HG03060 (cell line): Measurements from ENCODE around the gene ZNF343.
"Not testable (repeated sequence)": the region's sequence is repeated elsewhere in the genome, so short reads cannot be mapped to it uniquely, and the experiment has no call there.

Experiments
- ATAC-seq: cut with Tn5 transposase; IDR thresholded peaks from one replicate; pipeline ENCODE4 v1.9.1; 2021; ENCODE audit warnings: low read depth, moderate number of reproducible peaks; ENCODE audit not compliant: unreplicated experiment

ZNF343 gene

DNA sequence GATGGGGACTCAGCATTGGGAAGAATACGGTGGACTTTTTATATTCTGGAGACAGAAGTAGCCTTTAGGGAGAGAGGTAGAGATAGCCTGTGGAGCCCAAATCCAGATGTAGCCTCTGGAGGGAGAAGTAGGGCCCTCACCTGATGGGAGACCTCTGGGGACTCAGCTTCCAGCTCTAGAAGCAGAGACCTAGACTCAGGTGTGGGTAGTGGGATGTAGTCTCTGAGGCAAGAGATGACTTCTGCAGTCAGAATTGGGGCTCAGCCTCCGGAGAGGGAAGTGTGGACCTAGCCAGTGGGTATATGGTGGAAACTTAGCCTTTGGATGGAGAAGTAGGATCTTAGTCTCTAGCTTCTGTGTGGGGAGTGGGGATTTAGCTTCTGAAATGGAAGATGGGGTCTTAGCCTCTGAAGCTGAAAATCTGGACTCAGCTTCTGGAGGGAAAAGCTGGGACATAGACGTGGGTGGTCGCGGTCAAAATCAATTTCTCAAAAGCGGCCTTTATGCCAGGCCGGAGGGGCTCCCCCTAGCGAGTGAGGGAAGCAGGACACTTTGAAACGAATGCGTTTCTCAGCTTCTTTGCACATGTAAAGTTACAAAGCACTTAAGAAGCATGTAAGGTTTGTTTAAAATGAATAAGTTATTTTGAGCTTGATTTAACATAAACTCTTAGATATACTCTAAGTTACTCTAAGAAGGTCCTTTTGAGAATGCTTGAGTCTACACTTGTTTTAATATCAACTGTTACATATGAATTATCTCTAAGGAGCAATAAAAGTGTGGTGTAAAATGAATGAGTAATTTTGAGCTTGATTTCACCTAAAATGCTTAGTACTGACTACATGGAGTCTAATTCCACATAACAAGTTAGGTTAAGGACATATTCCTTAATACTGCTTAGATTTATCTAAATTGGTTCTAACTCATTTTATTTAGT is 12.9 kb upstream of the ZNF343 start:
- ATAC-seq = no peak

DNA sequence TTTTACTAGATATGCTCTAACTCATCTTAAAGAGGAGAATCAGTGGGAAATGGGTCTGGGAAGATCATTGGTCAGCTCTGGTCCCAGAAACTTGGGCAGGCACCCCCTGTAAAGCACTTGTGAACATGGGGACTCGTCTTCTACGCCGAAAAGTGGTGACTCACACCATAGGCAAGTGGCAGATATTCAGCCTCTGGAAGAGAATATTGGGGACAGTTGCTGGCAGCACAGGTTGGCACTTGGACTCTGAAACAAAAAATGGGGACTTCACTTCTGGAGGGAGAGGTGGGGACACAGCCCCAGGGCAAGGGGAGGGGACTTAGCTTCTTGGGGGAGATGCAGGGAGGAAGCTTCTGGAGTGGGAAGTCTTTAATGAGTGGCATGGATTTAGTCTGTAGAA is 11.9 kb upstream of the ZNF343 start:
- no peak for ATAC-seq

DNA sequence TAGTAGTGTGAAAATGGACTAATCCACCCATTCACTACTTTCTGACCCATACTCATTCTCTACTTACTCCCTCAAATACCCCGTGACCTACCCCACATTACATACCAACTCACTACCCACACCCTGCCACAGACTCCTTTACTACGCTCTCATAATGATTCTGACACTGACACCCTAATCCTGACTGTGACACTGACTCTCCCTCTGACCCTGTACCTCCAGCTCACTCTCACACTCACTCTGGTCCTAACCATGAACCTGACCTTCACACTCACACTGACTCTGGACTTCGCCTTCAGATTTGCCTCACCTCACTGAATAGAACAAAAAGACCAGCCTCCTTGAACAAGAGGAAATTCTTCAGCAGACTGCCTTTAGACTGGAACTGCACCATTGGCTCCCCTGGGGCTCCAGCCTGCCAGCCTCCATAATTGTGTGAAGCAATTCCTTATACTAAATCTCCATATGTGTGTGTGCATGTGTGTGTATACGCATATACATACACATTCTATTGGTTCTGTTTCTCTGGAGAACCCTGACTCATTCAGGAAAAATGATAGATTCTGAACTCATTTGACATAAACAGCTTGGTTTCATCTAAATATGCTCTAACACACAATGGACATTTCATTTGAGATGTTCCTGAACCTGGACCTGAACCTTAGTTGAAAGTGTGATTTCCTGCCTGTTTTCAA is 10.5 kb upstream of the ZNF343 start:
- no peak for ATAC-seq

DNA sequence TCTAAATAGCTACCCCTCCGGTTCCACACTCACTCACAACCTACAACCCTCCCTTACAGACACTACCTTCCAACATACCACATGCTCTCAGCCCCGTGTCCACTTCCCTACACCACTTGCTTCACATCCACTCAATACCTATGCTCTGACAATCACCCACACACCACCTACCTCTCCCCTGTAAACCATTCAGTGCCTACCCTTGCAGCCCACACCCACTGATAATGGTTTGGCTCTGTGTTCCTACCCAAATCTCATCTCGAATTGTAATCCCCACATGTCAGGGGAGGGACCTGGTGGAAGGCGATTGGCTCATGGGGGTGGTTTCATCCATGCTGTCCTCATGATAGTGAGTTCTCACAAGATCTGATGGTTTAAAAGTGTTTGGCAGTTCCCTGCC is 9.8 kb upstream of the ZNF343 start:
- no peak for ATAC-seq

DNA sequence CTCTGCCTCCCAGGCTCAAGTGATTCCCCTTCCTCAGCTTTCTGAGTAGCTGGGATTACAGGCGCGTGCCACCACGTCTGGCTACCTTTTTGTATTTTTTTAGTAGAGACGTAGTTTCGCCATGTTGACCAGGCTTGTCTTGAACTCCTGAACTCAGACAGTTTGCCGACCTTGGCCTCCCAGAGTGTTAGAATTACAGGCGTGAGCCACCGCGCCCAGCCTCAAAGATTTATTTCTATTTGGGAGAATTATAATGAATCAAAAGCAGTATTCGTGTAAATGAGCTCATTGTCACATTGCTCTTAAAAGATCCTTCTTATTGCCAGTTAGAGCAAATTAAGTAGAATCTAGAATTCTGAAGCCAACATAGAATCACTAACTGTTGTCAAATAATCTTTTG is 9.4 kb upstream of the ZNF343 start:
- ATAC-seq = no peak

DNA sequence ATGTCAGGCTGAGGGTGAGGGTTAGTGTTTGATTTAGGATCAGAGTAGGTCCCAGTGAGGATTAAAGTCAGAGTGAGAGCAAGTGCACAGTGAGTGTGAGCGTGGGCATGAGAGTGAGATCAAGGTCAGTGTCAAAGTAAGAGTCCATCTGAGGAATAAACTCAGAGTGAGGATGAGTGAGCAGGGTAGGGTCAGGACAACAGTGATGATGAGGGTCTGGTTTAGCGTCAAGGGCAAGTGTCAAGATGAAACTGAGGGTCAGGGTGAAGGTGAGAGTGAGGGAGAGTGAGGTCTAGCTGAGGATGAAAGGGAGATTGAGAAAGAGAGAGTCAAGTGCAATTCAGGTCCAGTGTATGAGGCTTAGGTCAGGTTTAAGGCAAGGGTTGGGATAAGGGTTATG is 7.7 kb upstream of the ZNF343 start:
- no peak for ATAC-seq

DNA sequence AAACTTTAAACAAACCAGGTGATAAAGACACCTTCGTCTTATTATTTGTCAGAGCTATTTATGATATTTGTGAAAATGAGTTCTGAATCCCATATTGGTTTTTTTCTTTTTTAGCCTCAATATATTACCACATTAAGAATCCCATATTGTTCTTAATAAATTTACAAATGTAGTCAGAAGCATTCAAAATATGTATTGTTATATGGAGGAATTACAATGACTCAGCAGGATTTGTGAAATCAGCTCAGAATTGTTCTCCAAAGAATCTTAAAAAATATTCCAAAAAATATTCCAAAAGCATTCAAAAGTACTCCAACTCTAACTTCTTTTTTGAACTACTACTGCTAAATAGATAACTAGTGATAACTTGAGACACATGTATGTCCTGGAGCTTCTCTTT is 6.5 kb upstream of the ZNF343 start:
- ATAC-seq = no peak

DNA sequence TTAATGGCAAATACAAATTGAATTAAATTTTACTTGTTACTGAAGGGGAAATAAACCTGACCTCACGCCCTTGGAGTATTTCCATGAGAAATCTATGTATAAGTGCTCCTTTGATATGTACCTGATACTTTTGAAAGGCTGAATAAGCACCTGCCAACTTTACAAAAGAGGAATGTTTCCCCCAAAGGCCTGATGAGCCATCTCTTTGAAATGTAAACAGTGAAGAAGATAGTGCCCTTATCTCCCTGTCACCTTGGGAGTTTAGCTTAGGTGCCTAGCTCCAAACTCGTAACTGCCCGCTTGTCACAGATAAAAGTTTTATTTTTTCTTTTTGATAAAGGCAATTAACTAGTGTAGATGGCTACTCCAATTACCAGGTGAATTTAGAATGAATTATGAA is 1.1 kb upstream of the ZNF343 start:
- ATAC-seq = no peak

DNA sequence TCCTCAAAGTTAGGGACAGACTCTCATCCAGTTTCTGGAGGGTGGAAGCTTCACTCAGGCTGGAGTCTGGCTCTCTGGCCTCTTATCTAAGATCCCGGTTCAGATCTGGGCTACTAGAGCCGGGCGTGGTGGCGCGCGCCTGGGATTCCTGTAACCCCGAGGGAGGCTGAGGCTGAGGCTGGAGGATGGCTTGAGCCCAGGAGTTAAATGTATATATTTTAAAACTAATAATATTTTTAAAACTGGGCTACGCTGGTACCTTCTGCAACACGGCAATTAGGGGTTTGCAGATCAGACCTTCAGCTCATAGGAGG is 710 bp upstream of the ZNF343 start:
- no peak for ATAC-seq

DNA sequence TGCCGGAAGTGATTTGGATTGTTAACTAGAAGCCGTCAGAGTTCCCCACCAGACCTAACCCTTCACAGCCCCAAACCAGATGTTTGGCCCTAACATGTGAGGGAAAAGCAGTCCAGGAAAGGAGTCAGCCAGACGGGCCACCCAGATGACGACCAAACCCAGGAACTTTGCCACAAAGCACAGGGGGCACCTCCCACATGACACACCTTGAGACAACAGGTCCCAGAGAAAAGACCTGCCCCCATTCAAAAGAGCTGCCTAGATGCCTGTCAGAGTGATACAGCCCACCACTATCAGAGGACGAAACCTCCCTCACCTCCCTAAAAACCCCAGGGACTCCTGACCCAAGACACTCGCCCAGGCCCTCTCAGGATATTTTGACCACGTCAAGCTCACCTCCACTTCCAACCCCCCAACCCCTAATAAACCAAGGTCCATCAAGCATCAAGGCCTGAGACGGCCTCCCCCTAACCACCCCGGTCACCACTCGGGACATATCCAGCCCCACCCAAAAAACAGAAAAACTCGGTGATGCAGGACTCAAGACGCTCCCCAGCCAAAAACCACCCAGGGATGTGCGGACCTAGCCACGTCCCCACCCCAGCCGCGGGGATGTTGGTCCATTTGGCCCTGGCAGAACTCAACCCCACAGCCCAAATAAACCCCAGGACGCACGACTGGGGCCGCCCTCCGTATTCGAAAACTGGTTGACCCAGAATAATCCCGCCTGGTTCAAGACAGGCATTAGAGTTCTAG is 662 bp downstream of the ZNF343 start:
- ATAC-seq = peak; percentile 8

DNA sequence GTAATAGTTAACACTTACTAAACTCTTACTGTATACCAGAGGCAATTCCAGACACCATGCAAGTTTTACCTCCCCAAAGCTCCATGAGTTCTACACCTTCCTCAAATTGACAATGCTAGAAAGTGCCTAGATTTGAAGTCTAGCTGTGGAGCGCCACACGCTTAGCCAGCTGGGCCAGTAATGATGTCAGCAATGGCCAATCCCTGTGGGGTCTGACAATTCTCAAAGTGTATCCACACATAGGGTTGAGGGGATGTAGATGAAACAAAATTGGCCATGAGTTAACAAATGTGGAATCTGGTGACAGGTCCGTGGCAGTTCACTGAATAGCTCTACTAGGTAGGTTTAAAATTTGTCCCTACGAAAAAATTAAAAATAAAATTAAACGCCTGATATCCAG is 1.3 kb downstream of the ZNF343 start:
- ATAC-seq = no peak

DNA sequence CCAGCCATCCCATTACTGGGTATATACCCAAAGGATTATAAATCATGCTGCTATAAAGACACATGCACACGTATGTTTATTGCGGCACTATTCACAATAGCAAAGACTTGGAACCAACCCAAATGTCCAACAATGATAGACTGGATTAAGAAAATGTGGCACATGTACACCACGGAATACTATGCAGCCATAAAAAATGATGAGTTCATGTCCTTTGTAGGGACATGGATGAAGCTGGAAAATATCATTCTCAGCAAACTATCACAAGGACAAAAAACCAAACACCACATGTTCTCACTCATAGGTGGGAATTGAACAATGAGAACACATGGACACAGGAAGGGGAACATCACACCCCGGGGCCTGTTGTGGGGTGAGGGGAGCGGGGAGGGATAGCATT is 2.3 kb downstream of the ZNF343 start:
- ATAC-seq = not testable (repeated sequence)

DNA sequence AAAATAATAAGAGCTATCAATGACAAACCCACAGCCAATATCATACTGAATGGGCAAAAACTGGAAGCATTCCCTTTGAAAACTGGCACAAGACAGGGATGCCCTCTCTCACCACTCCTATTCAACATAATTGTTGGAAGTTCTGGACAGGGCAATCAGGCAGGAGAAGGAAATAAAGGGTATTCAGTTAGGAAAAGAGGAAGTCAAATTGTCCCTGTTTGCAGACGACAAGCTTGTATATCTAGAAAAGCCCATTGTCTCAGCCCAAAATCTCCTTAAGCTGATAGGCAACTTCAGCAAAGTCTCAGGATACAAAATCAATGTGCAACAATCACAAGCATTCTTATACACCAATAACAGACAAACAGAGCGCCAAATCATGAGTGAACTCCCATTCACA is 3.9 kb downstream of the ZNF343 start:
- not testable (repeated sequence) for ATAC-seq

DNA sequence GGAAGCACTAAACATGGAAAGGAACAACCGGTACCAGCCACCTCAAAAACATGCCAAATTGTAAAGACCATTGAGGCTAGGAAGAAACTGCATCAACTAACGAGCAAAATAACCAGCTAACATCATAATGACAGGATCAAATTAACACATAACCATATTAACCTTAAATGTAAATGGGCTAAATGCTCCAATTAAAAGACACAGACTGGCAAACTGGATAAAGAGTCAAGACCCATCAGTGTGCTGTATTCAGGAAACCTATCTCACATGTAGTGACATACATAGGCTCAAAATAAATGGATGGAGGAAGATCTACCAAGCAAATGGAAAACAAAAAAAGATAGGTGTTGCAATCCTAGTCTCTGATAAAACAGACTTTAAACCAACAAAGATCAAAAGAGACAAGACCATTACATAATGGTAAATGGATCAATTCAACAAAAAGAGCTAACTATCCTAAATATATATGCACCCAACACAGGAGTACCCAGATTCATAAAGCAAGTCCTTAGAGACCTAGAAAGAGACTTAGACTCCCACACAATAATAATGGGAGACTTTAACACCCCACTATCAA is 5.8 kb downstream of the ZNF343 start:
- ATAC-seq = not testable (repeated sequence)

DNA sequence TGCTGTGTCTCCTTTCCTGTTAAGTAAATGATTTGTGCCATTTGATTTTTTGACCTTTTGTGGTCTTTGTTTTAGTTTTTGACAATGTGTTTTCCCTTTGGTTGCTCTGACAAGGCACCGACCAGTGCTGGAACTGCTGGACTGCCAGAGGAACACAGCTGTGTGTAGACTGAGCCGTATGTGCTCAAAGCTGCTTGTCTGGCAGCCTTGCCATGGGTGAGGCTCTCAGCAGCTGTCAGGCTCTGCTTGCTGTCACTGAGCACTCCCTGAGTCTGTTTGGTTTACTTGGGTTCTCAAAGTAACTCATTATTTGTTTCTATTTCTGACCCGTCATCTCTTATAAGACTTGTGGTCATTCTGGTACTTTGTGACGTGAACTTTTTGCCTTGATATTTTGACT is 23.1 kb downstream of the ZNF343 start:
- ATAC-seq = no peak

DNA sequence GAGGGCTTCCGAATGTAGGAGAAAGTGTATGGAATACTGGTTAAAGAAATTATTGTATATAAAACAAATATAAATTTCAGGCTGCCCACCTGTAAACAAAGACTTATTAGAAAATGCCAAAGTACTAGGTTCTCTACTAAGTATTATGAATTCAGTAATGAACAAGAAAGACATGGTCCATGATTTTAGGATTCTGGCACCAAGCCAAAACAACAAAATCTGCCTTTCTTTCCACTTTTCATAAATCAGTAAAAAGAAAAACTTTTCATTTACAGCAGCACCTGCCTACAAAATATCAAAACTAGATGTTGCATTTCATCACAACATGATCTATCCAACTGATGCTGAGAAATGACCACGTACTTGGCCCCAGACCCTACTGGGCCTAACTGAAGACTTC is 23.6 kb downstream of the ZNF343 start:
- no peak for ATAC-seq

DNA sequence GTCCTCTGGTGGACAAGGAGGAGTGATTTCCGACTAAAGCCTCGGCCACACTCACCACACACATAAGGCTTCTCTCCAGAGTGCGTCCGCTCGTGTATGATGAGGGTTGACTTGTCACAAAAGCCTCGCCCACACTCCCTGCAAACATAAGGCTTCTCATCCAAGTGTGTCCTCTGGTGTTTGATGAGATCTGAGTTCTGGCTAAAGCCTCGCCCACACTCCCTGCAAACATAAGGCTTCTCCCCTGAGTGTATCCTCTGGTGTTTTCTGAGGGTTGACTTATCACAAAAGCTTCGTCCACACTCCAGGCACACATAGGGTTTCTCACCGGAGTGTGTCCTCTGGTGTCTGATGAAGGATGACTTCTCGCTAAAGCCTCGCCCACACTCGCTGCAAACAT is 25.2 kb downstream of the ZNF343 start:
- no peak for ATAC-seq

DNA sequence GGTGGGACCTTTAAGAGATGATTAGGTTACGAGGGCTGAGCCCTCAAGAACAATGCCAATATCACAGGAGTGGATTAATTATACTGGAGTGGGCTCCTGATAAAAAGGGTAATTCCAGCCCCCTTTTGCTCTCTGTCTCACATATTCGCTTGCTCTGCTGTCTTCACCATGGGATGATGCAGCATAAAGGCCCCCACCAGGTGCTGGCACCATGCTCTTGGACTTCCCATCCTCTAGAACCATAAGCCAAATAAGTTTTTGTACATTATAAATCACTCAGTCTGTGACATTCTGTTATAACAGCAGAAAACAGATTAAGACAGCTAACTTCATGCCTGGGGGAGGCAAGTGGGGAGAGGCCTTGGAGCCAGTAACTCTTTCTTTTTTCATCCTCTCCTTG is 28.3 kb downstream of the ZNF343 start:
- no peak for ATAC-seq

DNA sequence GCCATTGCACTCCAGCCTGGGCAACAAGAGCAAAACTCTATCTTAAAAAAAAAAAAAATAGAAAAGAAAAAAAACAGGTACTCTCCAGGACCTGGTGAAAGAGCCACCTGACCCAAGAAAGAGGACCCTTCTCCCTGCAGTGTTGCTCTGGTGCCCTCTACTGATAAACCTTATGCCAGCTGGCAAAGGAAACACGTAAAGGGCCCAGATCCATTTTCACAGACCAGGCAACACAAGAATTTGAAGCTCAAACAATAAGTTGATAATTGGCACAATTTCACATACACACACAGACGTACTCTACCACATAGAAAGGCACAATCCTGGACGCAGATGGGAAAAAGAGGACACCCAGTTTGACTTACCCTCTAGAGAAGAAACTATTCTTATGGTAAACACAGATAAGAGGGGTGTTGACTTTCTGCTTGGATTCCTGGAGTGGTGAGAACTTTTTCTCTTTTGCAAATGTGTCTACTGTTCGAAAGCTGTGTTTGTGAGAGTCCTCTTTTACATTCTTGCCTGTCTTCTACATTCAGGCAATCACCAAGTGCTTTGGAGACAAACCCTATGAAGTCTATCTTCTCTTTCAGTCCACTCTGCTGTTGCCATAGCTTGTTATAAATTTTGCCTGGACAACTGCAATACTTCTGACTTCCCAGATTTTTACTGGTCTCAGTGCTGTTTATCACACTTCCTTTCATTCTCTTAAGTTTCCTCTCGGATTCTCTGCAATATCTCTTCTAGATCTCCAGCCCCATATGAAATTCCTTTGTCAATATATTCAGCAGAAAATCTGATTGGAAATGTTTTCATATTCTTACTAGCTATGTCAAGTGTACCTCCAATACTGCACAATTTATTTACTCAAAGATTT is 31.7 kb downstream of the ZNF343 start:
- no peak for ATAC-seq
